Peyer's patch (tissue), 4 donors: ENCODE results near the gene PTPRK.

Experiments
- CTCF ChIP-seq, 6 experiments: fragments of 450-650 bp in 4 of 6; fragments of 200-600 bp in 2 of 6; sonication (generic) in 1 of 6; IDR thresholded peaks; one replicate each; pipeline ENCODE4 v1.5.1; 2017 to 2019; ENCODE audit warnings: antibody characterized with exemption in 6 of 6, mild to moderate bottlenecking in 3 of 6, moderate library complexity in 1 of 6
- POLR2A ChIP-seq, 2 donors: fragments of 450-650 bp; IDR thresholded peaks; one replicate each; pipeline ENCODE4 v1.5.1; 2017; ENCODE audit warnings: antibody characterized with exemption in 2 of 2, mild to moderate bottlenecking in 2 of 2, moderate library complexity in 2 of 2

- TF ChIP-seq POLR2A (IDR thresholded peaks at IDR 0.05) = no peak
- TF ChIP-seq CTCF (IDR thresholded peaks at IDR 0.05) = no peak
These were observed 457.4 kb downstream of the PTPRK start for GRCh38 chr6:128062882-128063603.
